ENCODE results near the gene SPTBN1.
A peak's percentile ranks its signal among the peaks of the same experiment; 100 is the strongest.

Gene SPTBN1

DNA sequence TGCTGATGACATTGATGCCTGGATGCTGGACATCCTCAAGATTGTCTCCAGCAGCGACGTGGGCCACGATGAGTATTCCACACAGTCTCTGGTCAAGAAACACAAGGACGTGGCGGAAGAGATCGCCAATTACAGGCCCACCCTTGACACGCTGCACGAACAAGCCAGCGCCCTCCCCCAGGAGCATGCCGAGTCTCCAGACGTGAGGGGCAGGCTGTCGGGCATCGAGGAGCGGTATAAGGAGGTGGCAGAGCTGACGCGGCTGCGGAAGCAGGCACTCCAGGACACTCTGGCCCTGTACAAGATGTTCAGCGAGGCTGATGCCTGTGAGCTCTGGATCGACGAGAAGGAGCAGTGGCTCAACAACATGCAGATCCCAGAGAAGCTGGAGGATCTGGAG is 173.3 kb downstream of the SPTBN1 start:
- Histone ChIP-seq H3K4me3 (ENCODE audit: low read depth, low read length, poor library complexity, severe bottlenecking) (no peak overlapping the region), H3K9me2 (ENCODE audit: low read depth, low read length) (no peaks in the 10 kb centered on the region), H3F3A (ENCODE audit: insufficient read depth, low read length) (no peaks in the 10 kb centered on the region), H3K27ac (ENCODE audit: low read depth, low read length, poor library complexity, severe bottlenecking) (no peak overlapping the region), H3K36me3 (ENCODE audit: insufficient read depth, low read length) (peaks cover 69% of the 10 kb centered on the region), H3K9me3 (ENCODE audit: low read length) (no peaks in the 10 kb centered on the region), H3K4me2 (ENCODE audit: low read length) (no peak overlapping the region), H3K4me1 (ENCODE audit: insufficient read depth, low read length, severe bottlenecking) (peaks cover 35% of the 10 kb centered on the region), H3K27me3 (ENCODE audit: insufficient read depth, low read length) (no peaks in the 10 kb centered on the region), H3K9ac (ENCODE audit: low read length) (no peak overlapping the region), H4K20me1 (ENCODE audit: insufficient read depth, low read length) (no peaks in the 10 kb centered on the region), H3K79me2 (ENCODE audit: insufficient read depth, low read length) (no peaks in the 10 kb centered on the region), H2AFZ (ENCODE audit: low read length) (no peak overlapping the region)
- TF ChIP-seq, protein P1, sequence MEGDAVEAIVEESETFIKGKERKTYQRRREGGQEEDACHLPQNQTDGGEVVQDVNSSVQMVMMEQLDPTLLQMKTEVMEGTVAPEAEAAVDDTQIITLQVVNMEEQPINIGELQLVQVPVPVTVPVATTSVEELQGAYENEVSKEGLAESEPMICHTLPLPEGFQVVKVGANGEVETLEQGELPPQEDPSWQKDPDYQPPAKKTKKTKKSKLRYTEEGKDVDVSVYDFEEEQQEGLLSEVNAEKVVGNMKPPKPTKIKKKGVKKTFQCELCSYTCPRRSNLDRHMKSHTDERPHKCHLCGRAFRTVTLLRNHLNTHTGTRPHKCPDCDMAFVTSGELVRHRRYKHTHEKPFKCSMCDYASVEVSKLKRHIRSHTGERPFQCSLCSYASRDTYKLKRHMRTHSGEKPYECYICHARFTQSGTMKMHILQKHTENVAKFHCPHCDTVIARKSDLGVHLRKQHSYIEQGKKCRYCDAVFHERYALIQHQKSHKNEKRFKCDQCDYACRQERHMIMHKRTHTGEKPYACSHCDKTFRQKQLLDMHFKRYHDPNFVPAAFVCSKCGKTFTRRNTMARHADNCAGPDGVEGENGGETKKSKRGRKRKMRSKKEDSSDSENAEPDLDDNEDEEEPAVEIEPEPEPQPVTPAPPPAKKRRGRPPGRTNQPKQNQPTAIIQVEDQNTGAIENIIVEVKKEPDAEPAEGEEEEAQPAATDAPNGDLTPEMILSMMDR (IDR thresholded peaks at IDR 0.05; ENCODE audit: low read length), result no peak
- TF ChIP-seq EZH2 (IDR thresholded peaks at IDR 0.05; ENCODE audit: borderline replicate concordance, low read length), result no peak

DNA sequence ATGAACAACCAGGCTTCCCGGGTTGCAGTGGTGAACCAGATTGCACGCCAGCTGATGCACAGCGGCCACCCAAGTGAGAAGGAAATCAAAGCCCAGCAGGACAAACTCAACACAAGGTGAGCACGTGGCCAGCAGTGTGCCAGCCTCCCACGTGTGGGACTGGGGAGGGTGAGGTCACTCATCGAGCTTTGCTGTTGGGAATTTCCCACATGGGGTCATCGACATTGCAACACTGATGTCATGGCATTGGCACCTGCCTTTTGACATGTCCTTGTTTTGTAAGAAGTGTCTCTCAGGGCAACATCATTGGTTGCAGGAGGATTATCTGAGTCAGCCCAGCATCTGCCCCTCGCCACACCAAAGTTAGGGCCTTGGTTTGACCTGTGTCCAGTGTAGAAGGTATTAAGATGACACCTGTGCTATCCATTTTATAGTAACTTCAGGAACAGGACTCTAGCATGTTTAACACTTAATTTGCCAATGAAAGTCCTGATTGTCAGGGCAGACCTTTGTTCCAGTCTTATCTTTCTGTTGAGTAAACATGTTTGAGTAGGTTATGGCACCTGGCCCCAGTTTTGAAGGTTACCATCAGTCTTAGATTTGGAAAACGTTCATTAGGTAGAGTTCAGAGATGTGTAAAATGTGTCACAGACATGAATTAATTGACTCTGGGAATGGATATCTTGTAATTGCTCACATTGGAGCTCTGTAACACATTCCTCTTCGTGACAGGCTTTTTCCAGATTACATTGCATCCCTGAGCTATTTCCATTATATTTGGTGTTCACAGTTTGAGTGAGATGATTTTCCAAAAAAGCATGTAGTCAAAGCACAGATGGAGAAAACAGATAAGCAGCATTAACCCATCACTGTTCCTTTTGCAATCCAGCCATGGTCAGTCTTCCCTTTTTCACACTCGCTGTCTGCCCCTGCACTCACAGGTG is 174.1 kb downstream of the SPTBN1 start:
- peak overlapping the region; percentile 16 for H3K27ac ChIP-seq (ENCODE audit: low read depth, low read length, poor library complexity, severe bottlenecking)
- H3K9me2 ChIP-seq (ENCODE audit: low read depth, low read length), result no peaks in the 10 kb centered on the region
- no peak overlapping the region for H2AFZ ChIP-seq (ENCODE audit: low read length)
- no peaks in the 10 kb centered on the region for H3K27me3 ChIP-seq (ENCODE audit: insufficient read depth, low read length)
- no peak overlapping the region for H3K4me3 ChIP-seq (ENCODE audit: low read depth, low read length, poor library complexity, severe bottlenecking)
- H3F3A ChIP-seq (ENCODE audit: insufficient read depth, low read length), result no peaks in the 10 kb centered on the region
- no peaks in the 10 kb centered on the region for H4K20me1 ChIP-seq (ENCODE audit: insufficient read depth, low read length)
- no peak overlapping the region for H3K4me2 ChIP-seq (ENCODE audit: low read length)
- no peak overlapping the region for H3K9ac ChIP-seq (ENCODE audit: low read length)
- peaks cover 43% of the 10 kb centered on the region for H3K4me1 ChIP-seq (ENCODE audit: insufficient read depth, low read length, severe bottlenecking)
- no peaks in the 10 kb centered on the region for H3K79me2 ChIP-seq (ENCODE audit: insufficient read depth, low read length)
- H3K9me3 ChIP-seq (ENCODE audit: low read length), result no peaks in the 10 kb centered on the region
- TF ChIP-seq, protein P1 (IDR thresholded peaks at IDR 0.05; ENCODE audit: low read length), result no peak
- no peak for TF ChIP-seq EZH2 (IDR thresholded peaks at IDR 0.05; ENCODE audit: borderline replicate concordance, low read length)
- peaks cover 63% of the 10 kb centered on the region for H3K36me3 ChIP-seq (ENCODE audit: insufficient read depth, low read length)

DNA sequence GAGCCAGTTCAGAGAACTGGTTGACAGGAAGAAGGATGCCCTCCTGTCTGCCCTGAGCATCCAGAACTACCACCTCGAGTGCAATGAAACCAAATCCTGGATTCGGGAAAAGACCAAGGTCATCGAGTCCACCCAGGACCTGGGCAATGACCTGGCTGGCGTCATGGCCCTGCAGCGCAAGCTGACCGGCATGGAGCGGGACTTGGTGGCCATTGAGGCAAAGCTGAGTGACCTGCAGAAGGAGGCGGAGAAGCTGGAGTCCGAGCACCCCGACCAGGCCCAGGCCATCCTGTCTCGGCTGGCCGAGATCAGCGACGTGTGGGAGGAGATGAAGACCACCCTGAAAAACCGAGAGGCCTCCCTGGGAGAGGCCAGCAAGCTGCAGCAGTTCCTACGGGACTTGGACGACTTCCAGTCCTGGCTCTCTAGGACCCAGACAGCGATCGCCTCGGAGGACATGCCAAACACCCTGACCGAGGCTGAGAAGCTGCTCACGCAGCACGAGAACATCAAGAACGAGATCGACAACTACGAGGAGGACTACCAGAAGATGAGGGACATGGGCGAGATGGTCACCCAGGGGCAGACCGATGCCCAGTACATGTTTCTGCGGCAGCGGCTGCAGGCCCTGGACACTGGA is 174.9 kb downstream of the SPTBN1 start:
- peaks cover 51% of the 10 kb centered on the region for H3K4me1 ChIP-seq (ENCODE audit: insufficient read depth, low read length, severe bottlenecking)
- no peaks in the 10 kb centered on the region for H3F3A ChIP-seq (ENCODE audit: insufficient read depth, low read length)
- H3K27me3 ChIP-seq (ENCODE audit: insufficient read depth, low read length), result no peaks in the 10 kb centered on the region
- no peak overlapping the region for H3K4me3 ChIP-seq (ENCODE audit: low read depth, low read length, poor library complexity, severe bottlenecking)
- H3K4me2 ChIP-seq (ENCODE audit: low read length), result no peak overlapping the region
- TF ChIP-seq EZH2 (IDR thresholded peaks at IDR 0.05; ENCODE audit: borderline replicate concordance, low read length), result no peak
- TF ChIP-seq, protein P1 (IDR thresholded peaks at IDR 0.05; ENCODE audit: low read length), result no peak
- H3K36me3 ChIP-seq (ENCODE audit: insufficient read depth, low read length), result peaks cover 61% of the 10 kb centered on the region
- H3K9ac ChIP-seq (ENCODE audit: low read length), result no peak overlapping the region
- no peaks in the 10 kb centered on the region for H4K20me1 ChIP-seq (ENCODE audit: insufficient read depth, low read length)
- no peak overlapping the region for H3K27ac ChIP-seq (ENCODE audit: low read depth, low read length, poor library complexity, severe bottlenecking)
- no peaks in the 10 kb centered on the region for H3K9me2 ChIP-seq (ENCODE audit: low read depth, low read length)
- H2AFZ ChIP-seq (ENCODE audit: low read length), result no peak overlapping the region
- H3K79me2 ChIP-seq (ENCODE audit: insufficient read depth, low read length), result no peaks in the 10 kb centered on the region
- H3K9me3 ChIP-seq (ENCODE audit: low read length), result no peaks in the 10 kb centered on the region

All from OCI-LY1 (cell line).